ENCODE measurements around the gene TMEM11.

DNA sequence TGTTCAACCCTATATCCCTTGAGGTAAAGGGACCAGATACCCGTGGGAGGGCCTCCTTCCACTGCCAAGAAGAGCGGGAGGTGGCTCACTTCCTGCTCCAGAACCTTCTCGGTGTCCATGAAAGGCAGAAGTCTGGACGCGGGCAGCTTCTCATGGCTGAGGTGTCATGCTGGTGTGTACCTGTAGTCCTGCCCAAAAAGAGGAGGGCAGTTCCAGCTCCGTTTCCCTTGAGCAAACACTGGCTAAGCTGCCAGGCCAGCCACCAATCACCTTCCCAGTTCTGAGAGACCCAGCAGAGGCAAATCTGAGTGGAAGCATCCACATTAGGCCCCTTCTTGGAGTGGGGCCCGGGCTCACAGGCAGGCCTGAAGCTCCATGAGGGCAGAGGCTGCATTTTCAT lies 5.6 kb downstream of the TMEM11 start:
- TF ChIP-seq TCF7L2 (IDR thresholded peaks at IDR 0.05; ENCODE audit: low read depth, low read length) = no peak
- TF ChIP-seq, protein P1, sequence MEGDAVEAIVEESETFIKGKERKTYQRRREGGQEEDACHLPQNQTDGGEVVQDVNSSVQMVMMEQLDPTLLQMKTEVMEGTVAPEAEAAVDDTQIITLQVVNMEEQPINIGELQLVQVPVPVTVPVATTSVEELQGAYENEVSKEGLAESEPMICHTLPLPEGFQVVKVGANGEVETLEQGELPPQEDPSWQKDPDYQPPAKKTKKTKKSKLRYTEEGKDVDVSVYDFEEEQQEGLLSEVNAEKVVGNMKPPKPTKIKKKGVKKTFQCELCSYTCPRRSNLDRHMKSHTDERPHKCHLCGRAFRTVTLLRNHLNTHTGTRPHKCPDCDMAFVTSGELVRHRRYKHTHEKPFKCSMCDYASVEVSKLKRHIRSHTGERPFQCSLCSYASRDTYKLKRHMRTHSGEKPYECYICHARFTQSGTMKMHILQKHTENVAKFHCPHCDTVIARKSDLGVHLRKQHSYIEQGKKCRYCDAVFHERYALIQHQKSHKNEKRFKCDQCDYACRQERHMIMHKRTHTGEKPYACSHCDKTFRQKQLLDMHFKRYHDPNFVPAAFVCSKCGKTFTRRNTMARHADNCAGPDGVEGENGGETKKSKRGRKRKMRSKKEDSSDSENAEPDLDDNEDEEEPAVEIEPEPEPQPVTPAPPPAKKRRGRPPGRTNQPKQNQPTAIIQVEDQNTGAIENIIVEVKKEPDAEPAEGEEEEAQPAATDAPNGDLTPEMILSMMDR (IDR thresholded peaks at IDR 0.05) = no peak
